ENCODE results near the gene PDP2.

PDP2 gene

DNA sequence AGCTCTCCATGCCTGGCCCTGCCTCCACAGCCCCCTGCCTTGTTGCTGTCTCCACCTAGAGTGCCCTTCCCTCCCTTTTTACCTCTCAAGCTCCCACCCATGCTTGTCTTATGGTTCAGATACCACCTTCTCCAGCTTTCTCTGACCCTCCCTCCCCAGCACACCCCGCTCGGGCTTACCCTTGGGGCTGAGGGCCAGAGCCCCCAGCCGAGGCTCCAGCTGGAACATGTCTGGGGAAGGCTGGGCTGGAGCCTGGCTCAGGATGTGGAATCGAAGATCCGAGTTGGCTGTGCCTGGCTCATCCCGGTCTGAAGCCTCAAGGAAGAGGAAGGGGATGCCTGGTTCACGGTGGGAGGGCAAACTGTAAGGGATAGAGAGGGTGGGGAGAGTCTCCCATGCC lies 34.7 kb downstream of the PDP2 start:
- Histone ChIP-seq H3K9me2 (replicated peaks; ENCODE audit: insufficient read depth, low read length) (no peaks in the 10 kb centered on the region), H3K27ac (ENCODE audit: low read length) (no peak overlapping the region), H3K27me3 (replicated peaks; ENCODE audit: insufficient read depth, low read length) (peaks cover 52% of the 10 kb centered on the region), H3F3A (ENCODE audit: insufficient read depth, low read length) (no peaks in the 10 kb centered on the region), H3K79me2 (ENCODE audit: low read length) (no peaks in the 10 kb centered on the region), H3K4me3 (ENCODE audit: low read length) (no peak overlapping the region), H3K4me1 (ENCODE audit: low read length) (no peaks in the 10 kb centered on the region), H4K20me1 (ENCODE audit: insufficient read depth, low read length) (no peaks in the 10 kb centered on the region), H3K4me2 (ENCODE audit: low read depth, low read length) (no peak overlapping the region), H3K9ac (ENCODE audit: low read length) (no peak overlapping the region), H3K36me3 (replicated peaks; ENCODE audit: insufficient read depth, low read length) (no peaks in the 10 kb centered on the region), H3K9me3 (replicated peaks; ENCODE audit: insufficient read depth, low read length) (no peaks in the 10 kb centered on the region), H2AFZ (ENCODE audit: low read length) (no peak overlapping the region)
- DNase-seq: no peak
- TF ChIP-seq EZH2 (optimal IDR thresholded peaks at IDR 0.05; ENCODE audit: low read depth, low read length) (no peak), EZH2phosphoT487 (IDR thresholded peaks at IDR 0.05; ENCODE audit: low read length) (no peak)
- TF ChIP-seq, protein P1, sequence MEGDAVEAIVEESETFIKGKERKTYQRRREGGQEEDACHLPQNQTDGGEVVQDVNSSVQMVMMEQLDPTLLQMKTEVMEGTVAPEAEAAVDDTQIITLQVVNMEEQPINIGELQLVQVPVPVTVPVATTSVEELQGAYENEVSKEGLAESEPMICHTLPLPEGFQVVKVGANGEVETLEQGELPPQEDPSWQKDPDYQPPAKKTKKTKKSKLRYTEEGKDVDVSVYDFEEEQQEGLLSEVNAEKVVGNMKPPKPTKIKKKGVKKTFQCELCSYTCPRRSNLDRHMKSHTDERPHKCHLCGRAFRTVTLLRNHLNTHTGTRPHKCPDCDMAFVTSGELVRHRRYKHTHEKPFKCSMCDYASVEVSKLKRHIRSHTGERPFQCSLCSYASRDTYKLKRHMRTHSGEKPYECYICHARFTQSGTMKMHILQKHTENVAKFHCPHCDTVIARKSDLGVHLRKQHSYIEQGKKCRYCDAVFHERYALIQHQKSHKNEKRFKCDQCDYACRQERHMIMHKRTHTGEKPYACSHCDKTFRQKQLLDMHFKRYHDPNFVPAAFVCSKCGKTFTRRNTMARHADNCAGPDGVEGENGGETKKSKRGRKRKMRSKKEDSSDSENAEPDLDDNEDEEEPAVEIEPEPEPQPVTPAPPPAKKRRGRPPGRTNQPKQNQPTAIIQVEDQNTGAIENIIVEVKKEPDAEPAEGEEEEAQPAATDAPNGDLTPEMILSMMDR (IDR thresholded peaks at IDR 0.05; ENCODE audit: low read length): no peak

DNA sequence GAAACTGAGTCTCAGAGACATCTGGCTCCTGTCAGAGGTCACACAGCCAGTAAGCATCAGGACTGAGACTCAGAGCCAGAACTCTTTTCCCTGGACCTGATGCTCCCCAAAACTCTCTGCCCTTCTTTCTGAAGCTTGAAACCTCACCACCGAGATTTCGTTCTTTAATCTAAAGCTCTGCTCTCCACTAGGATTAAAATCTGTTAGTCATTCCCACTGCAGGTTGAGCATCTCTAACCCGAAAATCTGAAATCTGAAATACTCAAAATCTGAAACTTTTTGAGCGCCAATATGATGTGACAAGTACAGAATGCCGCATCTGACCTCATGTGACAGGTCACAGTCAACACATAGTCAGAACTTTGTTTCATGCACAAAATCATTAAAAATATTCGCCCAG lies 36.2 kb downstream of the PDP2 start:
- Histone ChIP-seq H4K20me1 (ENCODE audit: insufficient read depth, low read length) (no peaks in the 10 kb centered on the region), H3K9me3 (replicated peaks; ENCODE audit: insufficient read depth, low read length) (no peaks in the 10 kb centered on the region), H3K9ac (ENCODE audit: low read length) (no peak overlapping the region), H3K4me1 (ENCODE audit: low read length) (no peaks in the 10 kb centered on the region), H3K9me2 (replicated peaks; ENCODE audit: insufficient read depth, low read length) (no peaks in the 10 kb centered on the region), H3K4me3 (ENCODE audit: low read length) (no peak overlapping the region), H3K27me3 (replicated peaks; ENCODE audit: insufficient read depth, low read length) (peaks cover 64% of the 10 kb centered on the region), H3K27ac (ENCODE audit: low read length) (no peak overlapping the region), H3K79me2 (ENCODE audit: low read length) (no peaks in the 10 kb centered on the region), H3F3A (ENCODE audit: insufficient read depth, low read length) (no peaks in the 10 kb centered on the region), H2AFZ (ENCODE audit: low read length) (no peak overlapping the region), H3K4me2 (ENCODE audit: low read depth, low read length) (no peak overlapping the region), H3K36me3 (replicated peaks; ENCODE audit: insufficient read depth, low read length) (no peaks in the 10 kb centered on the region)
- TF ChIP-seq EZH2phosphoT487 (IDR thresholded peaks at IDR 0.05; ENCODE audit: low read length): no peak
- TF ChIP-seq, protein P1 (IDR thresholded peaks at IDR 0.05; ENCODE audit: low read length): no peak
- no peak for TF ChIP-seq EZH2 (optimal IDR thresholded peaks at IDR 0.05; ENCODE audit: low read depth, low read length)
- no peak for DNase-seq

GRCh38 chr16:66917741-66918140 lies 37.4 kb downstream of the PDP2 start:
- H3K9me3 ChIP-seq (replicated peaks; ENCODE audit: insufficient read depth, low read length): no peaks in the 10 kb centered on the region
- no peak overlapping the region for H3K4me2 ChIP-seq (ENCODE audit: low read depth, low read length)
- no peak overlapping the region for H3K9ac ChIP-seq (ENCODE audit: low read length)
- H3K79me2 ChIP-seq (ENCODE audit: low read length): no peaks in the 10 kb centered on the region
- H4K20me1 ChIP-seq (ENCODE audit: insufficient read depth, low read length): no peaks in the 10 kb centered on the region
- no peaks in the 10 kb centered on the region for H3F3A ChIP-seq (ENCODE audit: insufficient read depth, low read length)
- H3K4me1 ChIP-seq (ENCODE audit: low read length): no peaks in the 10 kb centered on the region
- TF ChIP-seq, protein P1 (IDR thresholded peaks at IDR 0.05; ENCODE audit: low read length): no peak
- TF ChIP-seq EZH2 (optimal IDR thresholded peaks at IDR 0.05; ENCODE audit: low read depth, low read length) (no peak), EZH2phosphoT487 (IDR thresholded peaks at IDR 0.05; ENCODE audit: low read length) (no peak)
- H3K27ac ChIP-seq (ENCODE audit: low read length): no peak overlapping the region
- no peaks in the 10 kb centered on the region for H3K36me3 ChIP-seq (replicated peaks; ENCODE audit: insufficient read depth, low read length)
- DNase-seq: no peak
- H3K4me3 ChIP-seq (ENCODE audit: low read length): no peak overlapping the region
- H3K27me3 ChIP-seq (replicated peaks; ENCODE audit: insufficient read depth, low read length): peaks cover 73% of the 10 kb centered on the region
- H2AFZ ChIP-seq (ENCODE audit: low read length): no peak overlapping the region
- H3K9me2 ChIP-seq (replicated peaks; ENCODE audit: insufficient read depth, low read length): no peaks in the 10 kb centered on the region

All from MM.1S (cell line).